Measurements from ENCODE around the gene SNX25. TPM values are rescaled to one million over a fixed set of nuclear protein-coding genes. Genes with fewer than 3 reads are reported as not detected.

Gene SNX25
- total and polyA plus RNA-seq, 2 of the 13 experiments (the other 11 are each of a cell fraction or from before 2014, with no cell fraction given): 23.4 to 23.5 TPM

- TF ChIP-seq, protein P1, sequence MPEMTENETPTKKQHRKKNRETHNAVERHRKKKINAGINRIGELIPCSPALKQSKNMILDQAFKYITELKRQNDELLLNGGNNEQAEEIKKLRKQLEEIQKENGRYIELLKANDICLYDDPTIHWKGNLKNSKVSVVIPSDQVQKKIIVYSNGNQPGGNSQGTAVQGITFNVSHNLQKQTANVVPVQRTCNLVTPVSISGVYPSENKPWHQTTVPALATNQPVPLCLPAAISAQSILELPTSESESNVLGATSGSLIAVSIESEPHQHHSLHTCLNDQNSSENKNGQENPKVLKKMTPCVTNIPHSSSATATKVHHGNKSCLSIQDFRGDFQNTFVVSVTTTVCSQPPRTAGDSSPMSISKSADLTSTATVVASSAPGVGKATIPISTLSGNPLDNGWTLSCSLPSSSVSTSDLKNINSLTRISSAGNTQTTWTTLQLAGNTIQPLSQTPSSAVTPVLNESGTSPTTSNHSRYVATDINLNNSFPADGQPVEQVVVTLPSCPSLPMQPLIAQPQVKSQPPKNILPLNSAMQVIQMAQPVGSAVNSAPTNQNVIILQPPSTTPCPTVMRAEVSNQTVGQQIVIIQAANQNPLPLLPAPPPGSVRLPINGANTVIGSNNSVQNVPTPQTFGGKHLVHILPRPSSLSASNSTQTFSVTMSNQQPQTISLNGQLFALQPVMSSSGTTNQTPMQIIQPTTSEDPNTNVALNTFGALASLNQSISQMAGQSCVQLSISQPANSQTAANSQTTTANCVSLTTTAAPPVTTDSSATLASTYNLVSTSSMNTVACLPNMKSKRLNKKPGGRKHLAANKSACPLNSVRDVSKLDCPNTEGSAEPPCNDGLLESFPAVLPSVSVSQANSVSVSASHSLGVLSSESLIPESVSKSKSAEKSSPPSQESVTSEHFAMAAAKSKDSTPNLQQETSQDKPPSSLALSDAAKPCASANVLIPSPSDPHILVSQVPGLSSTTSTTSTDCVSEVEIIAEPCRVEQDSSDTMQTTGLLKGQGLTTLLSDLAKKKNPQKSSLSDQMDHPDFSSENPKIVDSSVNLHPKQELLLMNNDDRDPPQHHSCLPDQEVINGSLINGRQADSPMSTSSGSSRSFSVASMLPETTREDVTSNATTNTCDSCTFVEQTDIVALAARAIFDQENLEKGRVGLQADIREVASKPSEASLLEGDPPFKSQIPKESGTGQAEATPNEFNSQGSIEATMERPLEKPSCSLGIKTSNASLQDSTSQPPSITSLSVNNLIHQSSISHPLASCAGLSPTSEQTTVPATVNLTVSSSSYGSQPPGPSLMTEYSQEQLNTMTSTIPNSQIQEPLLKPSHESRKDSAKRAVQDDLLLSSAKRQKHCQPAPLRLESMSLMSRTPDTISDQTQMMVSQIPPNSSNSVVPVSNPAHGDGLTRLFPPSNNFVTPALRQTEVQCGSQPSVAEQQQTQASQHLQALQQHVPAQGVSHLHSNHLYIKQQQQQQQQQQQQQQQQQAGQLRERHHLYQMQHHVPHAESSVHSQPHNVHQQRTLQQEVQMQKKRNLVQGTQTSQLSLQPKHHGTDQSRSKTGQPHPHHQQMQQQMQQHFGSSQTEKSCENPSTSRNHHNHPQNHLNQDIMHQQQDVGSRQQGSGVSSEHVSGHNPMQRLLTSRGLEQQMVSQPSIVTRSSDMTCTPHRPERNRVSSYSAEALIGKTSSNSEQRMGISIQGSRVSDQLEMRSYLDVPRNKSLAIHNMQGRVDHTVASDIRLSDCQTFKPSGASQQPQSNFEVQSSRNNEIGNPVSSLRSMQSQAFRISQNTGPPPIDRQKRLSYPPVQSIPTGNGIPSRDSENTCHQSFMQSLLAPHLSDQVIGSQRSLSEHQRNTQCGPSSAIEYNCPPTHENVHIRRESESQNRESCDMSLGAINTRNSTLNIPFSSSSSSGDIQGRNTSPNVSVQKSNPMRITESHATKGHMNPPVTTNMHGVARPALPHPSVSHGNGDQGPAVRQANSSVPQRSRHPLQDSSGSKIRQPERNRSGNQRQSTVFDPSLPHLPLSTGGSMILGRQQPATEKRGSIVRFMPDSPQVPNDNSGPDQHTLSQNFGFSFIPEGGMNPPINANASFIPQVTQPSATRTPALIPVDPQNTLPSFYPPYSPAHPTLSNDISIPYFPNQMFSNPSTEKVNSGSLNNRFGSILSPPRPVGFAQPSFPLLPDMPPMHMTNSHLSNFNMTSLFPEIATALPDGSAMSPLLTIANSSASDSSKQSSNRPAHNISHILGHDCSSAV (CRISPR knock-in tag; IDR thresholded peaks at IDR 0.05; ENCODE audit: borderline replicate concordance): no peak
- TF ChIP-seq SIX1 (CRISPR knock-in tag; IDR thresholded peaks at IDR 0.05; ENCODE audit: borderline replicate concordance) (no peak), ZBTB34 (CRISPR knock-in tag; IDR thresholded peaks at IDR 0.05) (peak; percentile 92; the same call in 1 of the 2 replicates), ELF3 (CRISPR knock-in tag; IDR thresholded peaks at IDR 0.05) (peak; percentile 49; the same call in 1 of the 2 replicates), HMG20B (CRISPR knock-in tag; conservative IDR thresholded peaks at IDR 0.05) (no peak), PTBP1 (IDR thresholded peaks at IDR 0.05; ENCODE audit: low read depth, low read length, poor library complexity, severe bottlenecking) (no peak), EP300 (IDR thresholded peaks at IDR 0.05; ENCODE audit: low read depth in 2 of 2, low read length in 2 of 2) (peak in 1 of 2 experiments; percentile 65; a peak in 1 of 4 replicates), EP300 (CRISPR knock-in tag; IDR thresholded peaks at IDR 0.05; ENCODE audit: borderline replicate concordance) (peak; percentile 64; the same call in 1 of the 2 replicates), ZNF644 (CRISPR knock-in tag; IDR thresholded peaks at IDR 0.05; ENCODE audit: low read depth) (peak; percentile 97), GATAD2A (CRISPR knock-in tag; IDR thresholded peaks at IDR 0.05) (peak; percentile 70), MED1 (CRISPR knock-in tag; IDR thresholded peaks at IDR 0.05) (peak; percentile 47; the same call in 1 of the 2 replicates), YY1 (IDR thresholded peaks at IDR 0.05; ENCODE audit: insufficient read depth, insufficient replicate concordance, low read depth, low read length) (peak; percentile 39), ZNF597 (CRISPR knock-in tag; IDR thresholded peaks at IDR 0.05) (no peak), NCOA2 (CRISPR knock-in tag; IDR thresholded peaks at IDR 0.05) (0 out of 2 replicates have a peak, but pooled peaks have one; percentile 61), ZNF460 (CRISPR knock-in tag; IDR thresholded peaks at IDR 0.05; ENCODE audit: borderline replicate concordance) (peak; percentile 57; the same call in 1 of the 2 replicates), FOXO1 (CRISPR knock-in tag; IDR thresholded peaks at IDR 0.05) (peak; percentile 73)
Measured at GRCh38 chr4:185380320-185380719, 170.9 kb downstream of the SNX25 start (continued).
